HG02884 (cell line): ENCODE measurements around the gene PDGFD.

Source experiments
- ATAC-seq: cut with Tn5 transposase; IDR thresholded peaks from one replicate; pipeline ENCODE4 v1.9.1; 2021; ENCODE audit warnings: mild to moderate bottlenecking, moderate library complexity; ENCODE audit not compliant: unreplicated experiment

PDGFD gene

DNA sequence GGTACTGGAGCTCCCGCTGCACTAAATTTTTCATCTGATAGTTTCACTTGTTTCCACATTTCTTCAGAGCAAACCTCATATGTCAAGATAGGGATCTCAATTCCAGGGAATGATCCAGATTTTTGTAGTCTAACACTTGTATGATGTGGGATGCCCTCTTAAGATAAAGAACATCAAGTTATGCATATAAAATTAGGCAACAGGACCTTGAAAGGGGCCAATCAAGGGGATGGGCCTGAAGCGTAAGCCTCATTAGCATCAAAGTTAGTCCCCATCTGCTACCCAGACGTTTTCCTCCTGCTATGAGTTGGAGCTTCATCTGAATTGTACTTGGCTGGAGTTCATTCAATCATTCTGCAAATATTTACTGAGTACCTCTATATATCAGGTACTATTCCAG is 17.5 kb downstream of the PDGFD start:
- no peak for ATAC-seq

DNA sequence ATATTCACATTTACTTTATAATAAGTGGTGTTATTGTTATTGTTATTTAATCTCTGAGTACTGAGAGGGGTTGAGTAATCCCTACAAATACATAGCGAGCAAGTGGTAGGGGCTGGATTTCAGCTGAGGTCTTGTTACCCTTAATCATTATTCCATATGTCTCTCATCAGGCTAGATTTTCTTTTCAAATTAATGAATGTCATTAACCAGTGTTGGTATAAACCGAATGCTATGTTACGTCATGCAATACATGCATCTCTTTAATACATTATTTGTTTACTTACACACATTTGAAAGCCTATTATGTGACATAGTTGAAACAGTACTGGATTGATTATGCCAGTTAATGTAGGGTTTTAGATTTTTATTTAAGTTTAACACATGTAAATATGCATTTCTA is 18.9 kb downstream of the PDGFD start:
- no peak for ATAC-seq

GRCh38 chr11:104142698-104143097 is 21.2 kb downstream of the PDGFD start:
- ATAC-seq = no peak

DNA sequence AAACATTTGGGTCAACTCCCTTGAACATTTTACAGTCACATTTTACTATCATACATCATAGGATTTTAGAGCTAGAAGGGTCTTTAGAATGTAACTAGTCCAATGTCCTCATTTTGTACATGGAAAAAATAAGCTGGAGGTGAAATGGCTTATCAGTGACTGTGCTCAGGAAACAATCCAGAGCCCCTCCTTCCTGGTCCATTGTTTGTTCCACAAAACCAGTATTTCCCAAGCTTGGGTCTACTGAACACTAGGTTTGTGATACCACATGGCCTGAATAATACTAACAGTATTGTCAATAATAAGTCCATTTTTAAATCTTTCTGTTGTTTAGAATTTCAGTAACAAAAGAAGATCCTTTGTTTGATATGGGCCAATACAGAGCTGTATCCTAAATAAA is 27.1 kb downstream of the PDGFD start:
- no peak for ATAC-seq

GRCh38 chr11:104134745-104135144 is 29.2 kb downstream of the PDGFD start:
- no peak for ATAC-seq

DNA sequence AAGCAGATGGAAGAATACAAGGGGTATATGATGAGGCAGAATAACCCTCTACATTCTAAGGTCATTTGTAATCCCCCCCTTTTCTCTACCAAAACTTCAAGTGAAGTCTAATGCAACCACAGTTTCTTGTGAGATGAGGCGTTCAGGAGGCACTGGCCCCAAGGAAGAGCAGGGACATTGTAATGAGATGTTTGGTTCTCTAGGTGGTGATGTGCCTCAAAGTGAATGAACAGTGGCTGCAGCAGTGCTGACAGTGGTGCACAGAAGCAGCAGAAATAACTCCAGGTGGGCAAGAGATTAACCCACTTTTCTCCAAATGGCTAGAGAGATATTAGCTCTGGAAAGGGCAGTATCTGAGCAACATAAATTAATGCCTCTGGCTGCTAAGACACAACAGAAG is 33.8 kb downstream of the PDGFD start:
- ATAC-seq = no peak

DNA sequence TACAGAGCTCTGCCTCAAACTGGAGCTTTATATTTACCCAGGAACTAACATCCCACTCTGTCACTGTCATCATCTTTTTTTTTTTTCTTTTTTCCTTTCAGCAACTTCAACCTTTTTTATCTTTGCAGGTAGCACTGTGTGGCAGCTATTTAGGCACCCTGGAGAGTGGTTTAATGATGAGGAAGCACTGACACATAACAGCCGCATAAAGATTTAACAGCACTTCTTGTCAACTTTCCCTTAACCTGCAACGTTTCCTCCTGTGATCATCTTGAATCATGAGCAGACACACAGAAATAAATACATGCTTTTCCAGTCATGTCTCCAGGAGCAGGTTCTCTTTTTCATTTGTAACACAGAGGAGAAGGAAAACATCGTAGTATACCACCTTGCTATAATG is 34.8 kb downstream of the PDGFD start:
- no peak for ATAC-seq

DNA sequence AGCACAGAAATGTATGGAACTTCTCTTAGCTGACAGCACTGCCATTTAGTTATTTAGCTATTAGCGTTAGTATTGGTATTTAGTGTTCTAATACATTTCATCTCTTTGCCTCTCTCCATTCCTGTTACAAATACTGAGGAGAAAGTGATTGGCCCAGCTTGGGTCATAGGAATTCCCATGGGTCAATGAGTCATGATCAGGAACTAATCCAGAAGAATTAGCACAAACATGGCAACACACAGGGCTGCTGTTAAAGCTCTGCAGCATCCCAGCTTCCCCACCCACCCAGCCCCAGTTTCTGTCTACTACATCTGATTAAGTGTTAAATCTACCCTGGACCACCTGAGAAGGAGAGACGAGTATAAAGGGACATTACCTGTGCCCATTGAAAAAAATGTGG is 36.1 kb downstream of the PDGFD start:
- ATAC-seq = no peak

DNA sequence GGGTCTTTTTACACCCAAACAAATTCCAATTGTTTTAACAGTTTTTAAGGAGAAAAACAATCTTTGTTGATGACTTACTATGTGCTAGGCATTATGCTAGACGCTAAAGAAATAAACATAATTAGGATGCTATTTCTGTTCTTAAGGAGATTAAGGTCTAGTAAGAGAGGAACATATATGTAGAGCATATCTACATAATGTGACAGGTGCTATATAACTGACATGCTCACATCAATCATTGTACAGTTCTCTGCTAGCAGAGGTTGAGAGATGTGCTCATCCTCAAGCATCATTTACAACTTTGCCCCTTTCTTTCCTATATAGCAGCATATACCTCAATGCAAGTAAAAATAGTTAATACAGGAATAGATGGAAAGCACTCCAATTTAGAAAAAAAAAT is 37.5 kb downstream of the PDGFD start:
- ATAC-seq = no peak

DNA sequence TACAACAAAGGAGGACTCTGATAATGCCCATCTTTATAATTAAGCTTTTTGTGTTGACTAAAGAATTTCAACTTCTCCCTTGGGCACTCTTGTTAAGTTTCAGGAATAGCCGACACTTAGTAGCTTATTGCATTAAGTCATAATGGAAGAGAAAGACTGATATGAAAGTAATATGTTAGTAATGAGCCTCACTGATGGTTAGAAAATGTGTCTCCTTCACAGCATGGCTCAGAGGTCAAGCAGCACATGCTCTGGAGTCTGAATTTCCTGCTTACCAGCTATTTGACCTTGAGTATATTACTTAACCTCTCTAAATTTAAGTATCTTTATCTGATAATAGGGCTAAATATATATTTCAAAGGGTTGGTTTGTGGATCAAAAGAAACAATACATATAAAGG is 39.0 kb downstream of the PDGFD start:
- ATAC-seq = no peak

DNA sequence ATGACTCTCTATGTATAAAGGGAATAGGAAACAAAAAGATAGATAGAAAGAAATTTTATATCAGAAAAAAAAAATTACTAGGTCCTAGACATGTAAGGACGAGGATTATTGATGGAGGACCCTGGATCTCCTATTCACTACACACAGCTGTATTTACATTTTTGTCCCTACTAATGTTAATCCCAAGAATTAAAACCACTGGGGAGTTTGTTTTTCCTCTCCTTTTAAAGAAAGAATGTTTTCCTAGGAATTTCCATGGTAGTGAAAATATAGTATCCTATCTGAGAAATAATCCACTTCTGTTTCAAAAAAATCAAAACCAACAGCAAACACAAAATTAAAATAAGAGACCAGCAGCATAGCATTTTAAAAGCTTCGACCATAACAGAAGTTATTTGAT is 41.1 kb downstream of the PDGFD start:
- ATAC-seq = no peak

- no peak for ATAC-seq
Observed at GRCh38 chr11:104122011-104122635, 41.8 kb downstream of the PDGFD start.

- ATAC-seq = no peak
Observed at GRCh38 chr11:104120493-104121137, 43.3 kb downstream of the PDGFD start.

DNA sequence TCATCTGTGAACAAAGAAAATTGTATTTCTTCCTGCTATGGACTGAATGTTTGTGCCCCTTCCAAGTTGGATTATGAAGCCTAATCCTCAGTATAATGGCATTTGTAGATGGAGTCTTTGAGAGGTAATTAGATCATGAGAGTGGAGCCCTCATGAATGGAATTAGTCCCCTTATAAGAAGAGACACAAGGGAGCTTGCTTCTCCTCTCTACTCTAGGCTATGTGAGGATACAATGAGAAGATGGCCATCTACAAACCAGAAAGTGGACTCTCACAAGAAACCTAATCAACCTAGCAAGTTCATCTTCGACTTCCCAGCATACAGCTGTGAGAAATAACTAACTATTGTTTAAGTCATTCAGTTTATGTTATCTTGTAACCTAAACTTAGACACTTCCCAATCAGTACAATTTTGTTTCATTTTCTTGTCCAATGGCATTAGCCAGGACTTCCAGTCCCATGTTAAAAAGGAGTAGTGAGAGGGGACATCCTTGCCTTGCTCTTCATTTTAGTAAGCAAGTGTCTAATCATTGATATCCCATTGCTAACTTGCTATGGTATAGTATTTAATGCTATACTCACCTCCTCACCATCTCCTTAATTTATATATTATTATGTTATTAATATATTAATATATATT is 45.7 kb downstream of the PDGFD start:
- ATAC-seq = no peak

DNA sequence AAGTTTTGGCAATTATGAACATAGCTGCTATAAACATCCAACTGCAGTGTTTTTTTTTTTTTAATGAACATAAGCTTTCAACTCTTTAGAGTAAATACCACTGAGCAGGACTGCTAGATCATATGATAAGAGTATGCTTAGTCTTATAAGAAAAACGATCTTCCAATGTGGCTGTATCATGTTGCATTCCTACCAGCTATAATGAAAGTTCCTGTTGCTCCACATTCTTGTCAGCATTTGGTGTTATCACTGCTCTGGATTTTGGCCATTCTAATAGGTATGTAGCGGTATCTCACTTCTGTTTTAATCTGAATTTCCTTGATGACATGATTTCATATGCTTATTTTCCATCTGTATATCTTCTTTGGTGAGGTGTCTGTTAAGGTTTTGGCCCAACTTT is 50.4 kb downstream of the PDGFD start:
- ATAC-seq = no peak

GRCh38 chr11:104106136-104106754 is 57.7 kb downstream of the PDGFD start:
- no peak for ATAC-seq

DNA sequence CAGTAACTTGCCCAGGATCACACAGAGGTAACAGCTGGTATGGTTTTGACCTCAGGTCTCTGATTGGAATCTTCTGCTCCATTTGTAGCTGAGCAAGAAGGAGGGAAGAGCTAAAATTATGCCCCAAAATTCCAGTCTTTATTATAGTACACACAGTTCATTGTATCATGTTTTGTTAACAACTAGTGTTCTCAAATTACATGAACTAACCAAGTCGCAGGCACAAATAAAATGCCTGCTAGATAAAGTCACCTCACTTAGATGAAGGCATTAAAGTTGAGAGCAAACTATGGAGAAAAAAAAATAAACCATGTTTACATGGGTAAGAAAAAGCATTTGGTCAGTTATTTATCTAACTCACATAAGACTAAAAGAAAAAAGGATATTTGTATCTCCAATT is 58.8 kb downstream of the PDGFD start:
- no peak for ATAC-seq

DNA sequence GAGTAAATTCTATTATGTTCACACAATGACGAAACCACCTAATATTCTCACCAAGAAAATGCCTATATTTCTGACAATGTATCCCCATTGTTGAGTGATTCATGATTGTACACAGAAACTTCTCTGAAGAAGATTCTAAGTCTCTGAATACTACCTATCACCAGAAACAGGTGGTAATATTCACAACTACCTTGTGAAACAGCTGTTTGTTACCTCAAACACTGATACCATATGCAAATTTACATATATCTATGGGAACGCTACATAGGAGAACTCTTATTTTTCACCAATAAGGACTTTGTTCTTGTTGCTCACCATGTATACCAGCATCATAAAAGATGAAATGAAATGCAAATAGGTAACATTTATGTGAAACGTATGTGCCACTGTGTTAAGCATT is 59.3 kb downstream of the PDGFD start:
- no peak for ATAC-seq

GRCh38 chr11:104104201-104104600 is 59.7 kb downstream of the PDGFD start:
- no peak for ATAC-seq

- ATAC-seq = no peak
Observed at GRCh38 chr11:104098555-104098954, 65.4 kb downstream of the PDGFD start.

DNA sequence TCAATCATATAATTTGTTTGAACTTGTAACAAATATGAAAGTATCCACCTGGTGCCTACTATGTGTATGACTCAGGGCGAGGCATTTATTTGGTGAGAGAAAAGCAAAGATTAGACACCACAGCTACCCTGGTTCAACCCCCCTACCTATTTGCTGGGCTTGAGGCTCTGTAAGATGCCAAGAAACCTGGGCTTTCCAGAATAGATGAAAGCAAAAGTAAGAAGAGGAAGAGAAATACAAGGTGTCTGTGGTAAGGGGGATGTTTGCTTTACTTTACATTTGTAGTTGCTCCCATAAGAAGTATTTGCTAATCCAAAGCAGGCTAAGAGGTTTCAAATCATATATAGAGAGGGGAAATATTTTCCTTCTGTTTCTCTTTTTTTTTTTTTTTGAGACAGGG is 65.8 kb downstream of the PDGFD start:
- no peak for ATAC-seq

DNA sequence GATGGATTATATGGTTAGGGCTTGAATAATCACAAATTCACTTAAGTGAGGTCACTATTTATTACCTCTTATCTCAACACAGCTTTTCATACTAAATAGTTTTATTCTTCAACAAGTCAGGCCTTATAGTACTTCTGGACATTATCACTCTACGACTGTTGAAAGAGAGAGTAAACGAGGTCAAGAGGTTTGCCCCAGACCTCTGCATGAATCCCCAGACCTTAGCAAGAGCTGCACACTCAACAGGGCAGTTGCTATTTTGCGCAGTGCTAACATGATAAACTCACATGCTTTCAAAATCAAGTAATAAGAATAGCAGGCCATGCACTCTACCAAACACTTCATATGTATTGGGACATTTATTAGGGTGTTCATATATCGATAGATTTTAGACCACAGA is 67.0 kb downstream of the PDGFD start:
- ATAC-seq = no peak
